HG02763 (cell line): Measurements from ENCODE around the gene NHLH1.

Experiments used
- ATAC-seq: cut with Tn5 transposase; IDR thresholded peaks from one replicate; pipeline ENCODE4 v1.9.1; 2021; ENCODE audit warnings: mild to moderate bottlenecking, moderate library complexity; ENCODE audit not compliant: unreplicated experiment

Gene NHLH1

DNA sequence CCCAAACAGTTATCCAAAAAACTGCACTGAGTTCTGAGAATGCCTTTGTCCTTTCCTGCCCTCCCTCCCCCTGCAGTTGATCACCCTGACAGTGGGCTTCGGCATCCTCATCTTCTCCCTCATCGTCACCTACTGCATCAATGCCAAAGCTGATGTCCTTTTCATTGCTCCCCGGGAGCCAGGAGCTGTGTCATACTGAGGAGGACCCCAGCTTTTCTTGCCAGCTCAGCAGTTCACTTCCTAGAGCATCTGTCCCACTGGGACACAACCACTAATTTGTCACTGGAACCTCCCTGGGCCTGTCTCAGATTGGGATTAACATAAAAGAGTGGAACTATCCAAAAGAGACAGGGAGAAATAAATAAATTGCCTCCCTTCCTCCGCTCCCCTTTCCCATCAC, 8.8 kb upstream of the NHLH1 start:
- no peak for ATAC-seq

- ATAC-seq: no peak
These were observed 7.2 kb upstream of the NHLH1 start for GRCh38 chr1:160359559-160360226.

GRCh38 chr1:160360227-160360695, 6.6 kb upstream of the NHLH1 start:
- ATAC-seq: no peak

DNA sequence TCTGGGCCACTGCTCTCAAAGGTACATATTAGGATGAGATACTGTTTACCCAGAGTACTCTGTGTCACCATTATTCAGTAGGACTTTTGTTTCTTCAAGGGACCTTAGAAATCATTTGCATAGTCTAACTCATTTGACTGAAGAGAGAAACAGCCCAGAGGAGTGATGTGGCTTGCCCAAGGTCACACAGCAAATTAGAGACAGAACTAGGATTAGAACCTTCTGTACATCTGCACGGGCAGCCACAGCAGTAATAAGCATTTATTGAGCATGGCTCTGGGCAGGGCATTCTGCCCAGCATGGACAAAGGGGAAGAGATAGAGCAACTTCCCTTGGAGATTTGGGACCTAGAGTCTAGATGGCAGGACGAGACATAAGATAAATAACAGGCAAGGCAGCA, 5.7 kb upstream of the NHLH1 start:
- no peak for ATAC-seq

GRCh38 chr1:160361814-160362167, 5.1 kb upstream of the NHLH1 start:
- no peak for ATAC-seq

DNA sequence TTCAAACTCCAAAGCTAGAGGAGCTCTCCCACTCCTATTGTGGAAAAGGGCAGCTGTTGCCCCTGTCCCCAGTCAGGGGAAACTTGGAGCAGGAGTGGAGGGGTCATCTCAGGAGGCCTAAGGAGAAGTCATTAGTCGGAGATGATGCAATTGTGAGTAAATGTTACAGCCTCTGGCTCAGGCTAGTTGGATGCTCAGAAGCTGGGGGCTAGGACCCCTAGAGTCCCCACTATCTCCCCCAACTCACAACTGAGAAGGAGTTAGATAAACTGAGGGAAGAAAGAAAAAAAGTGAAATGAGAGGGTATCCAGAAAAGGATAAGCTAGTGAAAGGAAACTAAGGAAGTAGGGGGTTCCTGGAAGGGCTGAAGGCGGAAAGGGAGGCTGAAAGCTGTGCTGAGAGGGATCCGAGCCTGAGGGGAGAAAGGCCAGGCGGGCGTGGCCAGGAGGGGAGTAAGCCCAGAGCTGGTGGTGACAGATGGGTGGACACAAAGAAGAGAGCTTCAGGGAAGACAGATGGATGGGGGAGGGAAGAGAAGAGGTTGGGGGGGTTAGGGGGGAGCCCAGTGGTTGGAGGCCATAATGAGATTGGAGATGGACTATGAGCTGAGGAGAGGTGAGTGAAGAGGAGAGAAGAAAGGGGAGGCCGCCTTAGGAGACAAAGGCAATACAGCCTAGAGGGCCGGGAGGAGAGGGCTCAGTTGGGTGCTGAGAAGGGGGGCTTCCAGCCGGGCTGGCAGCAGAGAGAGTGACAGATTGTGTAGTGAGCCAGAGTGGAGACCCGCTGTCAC, 4.5 kb upstream of the NHLH1 start:
- ATAC-seq: no peak

- no peak for ATAC-seq
These were observed 3.9 kb upstream of the NHLH1 start for GRCh38 chr1:160363010-160363409.

GRCh38 chr1:160363951-160364735, 2.7 kb upstream of the NHLH1 start:
- no peak for ATAC-seq

DNA sequence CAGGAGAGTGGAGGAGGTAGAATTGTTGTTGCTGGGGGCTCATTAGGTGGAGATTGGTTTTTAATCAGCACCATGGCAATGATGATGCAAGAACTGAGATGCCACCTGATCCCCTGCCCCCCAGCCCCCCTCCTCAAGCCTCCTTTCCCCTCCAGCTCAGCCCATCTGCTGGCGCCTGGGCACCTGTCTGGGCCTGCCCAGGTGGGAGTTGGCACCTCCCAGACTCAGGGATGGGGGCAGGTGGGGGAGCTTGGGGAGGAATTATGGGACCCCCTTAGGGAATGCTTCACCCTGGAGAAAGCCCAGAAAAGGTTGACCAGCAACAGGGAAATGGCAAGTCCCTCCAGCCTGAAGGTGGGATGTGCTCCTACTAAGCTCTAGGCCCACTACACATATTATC, 1.5 kb upstream of the NHLH1 start:
- no peak for ATAC-seq

GRCh38 chr1:160367516-160367900, 637 bp downstream of the NHLH1 start:
- no peak for ATAC-seq

DNA sequence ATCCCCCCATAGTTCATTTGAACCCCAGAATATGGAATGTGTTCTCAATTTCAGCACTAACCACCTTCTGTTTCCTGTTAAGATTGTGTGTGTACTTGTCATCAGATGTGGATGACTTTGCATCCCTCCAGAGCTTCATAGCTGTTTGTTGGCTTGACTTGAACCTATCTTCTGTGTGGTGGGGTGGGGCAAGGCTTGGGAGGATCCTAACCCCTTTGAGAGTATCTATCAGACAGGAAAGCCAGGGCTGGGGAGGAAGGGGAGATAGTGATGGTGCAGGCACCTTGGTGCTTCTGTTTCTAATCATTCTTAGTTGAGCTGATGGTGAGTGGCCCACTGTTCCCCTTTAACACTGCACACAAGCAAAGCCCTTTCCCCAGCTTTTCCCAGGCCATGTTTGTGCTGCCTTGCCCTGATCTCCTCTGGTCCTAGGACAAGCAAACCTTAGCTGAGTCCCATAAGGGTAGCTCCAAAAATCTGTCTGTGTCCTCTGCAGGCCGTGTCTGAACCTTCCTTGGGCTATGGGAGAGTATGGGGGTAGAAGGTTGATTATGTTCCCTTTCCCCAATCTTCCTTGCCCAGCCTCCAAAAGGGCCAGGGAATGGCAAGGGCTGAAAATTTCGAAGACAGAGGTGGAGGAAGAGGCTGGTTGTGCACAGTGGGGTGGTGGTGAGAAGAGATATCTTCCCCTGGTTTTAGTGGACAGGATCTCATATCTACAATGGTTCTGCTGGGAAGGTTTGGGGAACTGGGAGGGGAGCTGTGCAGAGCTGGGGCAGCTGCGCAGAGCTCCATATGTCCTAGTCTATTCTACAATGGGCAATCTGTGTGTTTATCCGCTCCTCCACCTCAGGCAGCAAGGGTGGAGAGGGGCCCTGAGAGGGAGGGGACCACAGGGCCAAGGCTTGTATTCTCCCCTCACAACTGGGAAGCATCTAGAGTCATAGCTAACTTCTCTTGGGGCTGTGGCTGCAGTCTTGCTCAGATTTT, 1.4 kb downstream of the NHLH1 start:
- no peak for ATAC-seq

- no peak for ATAC-seq
These were observed 2.2 kb downstream of the NHLH1 start for GRCh38 chr1:160369087-160369486.

DNA sequence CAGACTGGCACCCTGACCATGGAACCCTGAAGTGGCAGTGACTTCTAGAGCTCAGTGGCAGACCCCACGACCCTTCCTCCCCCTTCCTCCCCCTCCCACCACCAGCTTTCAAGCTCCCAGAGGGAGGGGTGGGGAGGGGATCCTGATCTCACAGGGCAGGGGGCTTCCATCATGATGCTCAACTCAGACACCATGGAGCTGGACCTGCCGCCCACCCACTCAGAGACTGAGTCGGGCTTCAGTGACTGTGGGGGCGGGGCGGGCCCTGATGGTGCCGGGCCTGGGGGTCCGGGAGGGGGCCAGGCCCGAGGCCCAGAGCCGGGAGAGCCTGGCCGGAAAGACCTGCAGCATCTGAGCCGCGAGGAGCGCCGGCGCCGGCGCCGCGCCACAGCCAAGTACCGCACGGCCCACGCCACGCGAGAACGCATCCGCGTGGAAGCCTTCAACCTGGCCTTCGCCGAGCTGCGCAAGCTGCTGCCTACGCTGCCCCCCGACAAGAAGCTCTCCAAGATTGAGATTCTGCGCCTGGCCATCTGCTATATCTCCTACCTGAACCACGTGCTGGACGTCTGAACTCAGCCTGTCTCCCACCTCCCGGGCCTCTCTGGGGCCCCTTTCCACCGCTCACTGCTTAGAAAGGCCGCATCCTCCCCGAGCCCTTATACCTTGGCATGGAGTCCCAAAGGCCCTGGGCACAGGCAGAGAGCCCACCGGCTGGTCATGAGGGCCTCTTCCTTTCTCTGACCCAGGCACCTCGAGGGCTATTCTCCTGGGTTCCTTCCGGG, 3.9 kb downstream of the NHLH1 start:
- ATAC-seq: no peak

GRCh38 chr1:160371346-160371631, 4.4 kb downstream of the NHLH1 start:
- no peak for ATAC-seq

GRCh38 chr1:160371756-160372155, 4.9 kb downstream of the NHLH1 start:
- no peak for ATAC-seq

GRCh38 chr1:160373696-160374095, 6.8 kb downstream of the NHLH1 start:
- no peak for ATAC-seq

DNA sequence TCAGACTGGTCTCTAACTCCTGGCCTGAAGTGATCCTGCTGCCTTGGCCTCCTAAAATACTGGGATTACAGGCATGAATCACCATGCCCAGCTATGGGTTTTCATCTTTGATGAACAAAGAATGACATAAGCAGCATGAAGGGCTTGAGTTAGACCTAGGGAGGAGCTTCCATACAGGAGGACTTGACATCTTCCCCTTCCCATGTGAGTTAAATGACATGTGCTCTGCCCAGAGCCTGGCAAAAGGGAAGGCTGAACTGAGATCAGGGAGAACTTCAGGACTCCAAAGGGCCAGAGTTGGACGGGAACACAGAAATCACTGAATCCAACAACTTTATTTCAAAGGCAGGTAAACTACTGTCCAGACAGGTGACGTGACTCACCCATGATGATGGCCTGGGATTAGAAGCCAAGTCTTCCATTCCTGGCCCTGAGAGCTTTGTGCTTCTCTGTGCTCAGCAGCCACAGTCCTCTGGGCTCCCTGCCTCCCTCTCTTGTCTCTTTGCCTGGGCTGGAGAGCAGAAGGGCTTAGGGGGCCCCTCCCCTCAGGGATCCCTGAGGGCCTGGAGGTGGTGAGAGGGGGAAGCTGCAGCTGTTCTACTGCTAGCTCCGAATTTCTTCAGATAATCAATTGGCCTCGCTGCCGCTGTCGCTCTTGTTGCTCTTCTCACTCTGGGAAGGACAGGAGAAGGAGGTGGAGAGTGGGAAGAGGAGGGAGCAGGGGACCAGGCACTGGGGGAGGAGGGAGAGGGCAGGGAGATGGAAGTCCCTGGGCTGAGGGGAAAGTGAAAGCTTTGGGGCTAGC, 7.6 kb downstream of the NHLH1 start:
- ATAC-seq: no peak

DNA sequence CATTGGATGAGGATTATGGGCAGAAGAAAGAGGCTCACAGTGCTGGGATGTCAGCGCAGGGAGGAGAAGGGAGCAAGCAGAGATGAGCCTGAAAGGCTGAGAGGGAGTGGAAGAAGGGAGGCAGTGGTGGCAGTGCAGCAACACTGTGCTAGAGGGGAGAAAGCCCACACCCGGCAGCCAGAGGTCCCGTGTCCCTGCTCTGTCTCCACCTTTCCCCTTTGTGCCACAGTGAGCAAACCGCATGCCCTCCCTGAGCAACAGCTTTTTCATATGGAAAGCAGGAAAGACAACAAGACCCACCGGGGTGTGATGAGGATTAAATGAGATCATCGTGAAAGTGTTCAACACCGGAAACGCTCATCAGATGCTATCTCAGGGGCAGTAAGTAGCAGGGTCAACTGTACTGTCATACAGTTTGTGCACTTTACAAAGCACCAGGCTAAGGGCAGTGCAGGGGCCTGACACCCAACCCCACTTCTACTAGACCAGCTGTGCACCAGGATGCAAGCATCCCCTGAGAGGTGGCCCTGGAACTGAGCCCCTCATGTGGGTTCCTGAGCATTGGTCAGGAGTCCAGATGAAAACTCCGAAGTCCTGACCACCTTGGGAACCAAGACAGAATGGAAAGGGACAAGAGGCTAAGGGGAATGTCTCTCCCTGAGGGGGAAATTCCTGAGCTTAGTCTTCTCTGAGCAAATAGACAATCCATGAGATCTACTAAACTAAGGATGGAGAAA, 9.1 kb downstream of the NHLH1 start:
- ATAC-seq: no peak
